ENCODE data around the gene METTL5.

- TF ChIP-seq CTCF (IDR thresholded peaks at IDR 0.05; ENCODE audit: borderline replicate concordance, extremely low read depth, low read length, poor library complexity, severe bottlenecking) (no peak), EZH2 (IDR thresholded peaks at IDR 0.05; ENCODE audit: borderline replicate concordance, low read depth, low read length, severe bottlenecking) (no peak)
Observed at GRCh38 chr2:169839954-169840746, 15.4 kb upstream of the METTL5 start.

All from DND-41 (cell line).